ENCODE measurements around the gene PTPRB.
"Not testable (repeated sequence)": the region's sequence is repeated elsewhere in the genome, so short reads cannot be mapped to it uniquely, and the experiment has no call there.

PTPRB gene

GRCh38 chr12:70535896-70536374 lies 101.3 kb downstream of the PTPRB start:
- no peak for DNase-seq

GRCh38 chr12:70534466-70534865 lies 102.8 kb downstream of the PTPRB start:
- no peak for DNase-seq

DNA sequence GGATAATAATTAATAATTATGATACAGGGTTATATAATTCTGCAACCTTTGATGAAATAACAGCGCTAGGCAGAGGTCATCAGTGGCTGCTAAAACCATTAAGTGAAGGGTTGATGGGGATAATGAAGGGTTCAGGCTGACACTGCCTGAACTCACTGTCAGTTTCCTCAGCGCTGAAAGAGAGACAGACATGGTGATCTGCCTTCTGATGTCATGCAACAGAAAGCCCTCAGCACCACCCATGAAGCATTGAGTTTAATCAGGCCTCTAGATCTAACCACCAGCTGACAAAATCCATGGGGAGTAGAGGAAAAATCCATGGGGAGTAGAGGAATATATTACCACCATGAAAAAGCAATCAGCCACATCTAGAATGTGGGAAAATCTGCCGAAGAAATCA lies 107.6 kb downstream of the PTPRB start:
- DNase-seq, result no peak

DNA sequence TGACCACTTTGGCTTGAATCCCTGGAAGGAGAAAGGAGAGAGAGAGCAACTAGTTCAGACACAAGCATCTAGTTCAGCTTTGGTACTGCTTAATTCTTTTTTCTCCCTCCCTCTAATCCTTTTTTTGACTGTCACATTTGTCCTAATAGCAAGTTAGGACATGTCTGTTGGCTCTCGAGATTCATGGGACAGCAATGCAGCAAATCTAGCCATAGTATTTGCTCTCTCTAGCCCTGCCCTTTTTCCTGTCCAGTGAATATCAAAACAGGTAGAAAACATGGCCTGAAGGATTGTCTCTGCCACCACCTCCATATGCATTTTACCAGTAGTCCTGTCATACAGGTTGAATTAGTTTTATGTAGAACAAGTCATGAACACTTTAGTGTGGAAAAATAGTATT lies 116.4 kb downstream of the PTPRB start:
- no peak for DNase-seq

DNA sequence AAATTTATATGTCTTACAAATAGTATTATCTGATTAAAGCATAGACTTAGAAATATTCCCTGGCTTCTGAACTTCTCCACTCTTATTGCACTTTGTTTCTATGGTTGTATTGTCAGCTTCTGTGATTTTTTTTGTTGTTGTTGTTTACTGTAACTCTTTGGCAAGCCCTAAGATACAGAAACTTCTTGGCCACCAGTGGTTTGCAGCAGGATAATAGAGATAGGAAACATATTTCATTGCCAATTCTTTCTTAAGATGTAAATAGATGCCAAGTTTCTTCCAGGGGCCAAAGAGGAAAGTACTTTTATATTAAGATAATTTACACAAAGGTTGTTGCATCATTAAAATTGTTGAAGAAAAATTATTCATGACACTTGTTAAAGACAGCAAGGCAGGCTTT lies 123.8 kb downstream of the PTPRB start:
- no peak for DNase-seq

DNA sequence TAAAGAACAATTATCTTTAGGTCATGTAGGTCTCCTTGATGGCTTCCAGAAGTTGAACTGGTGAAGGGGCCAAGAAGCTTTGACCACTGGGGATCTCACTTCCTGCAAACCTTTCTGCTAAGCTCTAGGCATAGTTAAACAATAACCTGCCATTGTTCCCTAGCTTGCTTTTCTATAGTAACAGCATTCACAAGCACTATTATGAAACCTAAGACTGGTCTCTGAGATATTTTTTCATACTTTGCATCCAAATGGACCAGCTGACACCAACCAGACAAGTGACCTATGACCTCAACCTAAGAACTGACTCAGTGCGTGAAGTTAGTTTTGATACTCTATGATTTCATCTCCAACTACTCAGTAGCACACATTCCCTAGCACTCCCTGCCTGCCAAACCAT lies 129.1 kb downstream of the PTPRB start:
- DNase-seq, result no peak

- no peak for DNase-seq
Measured at GRCh38 chr12:70507442-70507841, 129.8 kb downstream of the PTPRB start.

DNA sequence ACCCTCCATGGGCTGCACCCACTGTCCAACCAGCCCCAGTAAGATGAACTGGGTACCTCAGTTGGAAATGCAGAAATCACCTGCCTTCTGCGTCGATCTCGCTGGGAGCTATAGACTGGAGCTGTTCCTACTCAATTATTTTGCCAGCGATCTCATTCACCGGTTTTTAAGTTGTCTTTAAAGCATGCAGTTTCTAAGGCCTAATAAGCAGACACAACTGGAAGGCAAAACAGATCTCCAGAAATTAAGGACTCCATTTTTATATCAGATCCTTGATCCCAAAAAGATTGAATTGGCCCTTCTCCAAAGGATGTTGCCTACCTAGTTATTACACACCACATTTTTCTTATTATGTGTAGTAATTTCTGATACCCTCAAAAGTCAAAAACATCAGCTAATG lies 139.7 kb downstream of the PTPRB start:
- DNase-seq, result no peak

GRCh38 chr12:70492904-70493303 lies 144.3 kb downstream of the PTPRB start:
- not testable (repeated sequence) for DNase-seq

- DNase-seq, result not testable (repeated sequence)
Measured at GRCh38 chr12:70490928-70491327, 146.3 kb downstream of the PTPRB start.

DNA sequence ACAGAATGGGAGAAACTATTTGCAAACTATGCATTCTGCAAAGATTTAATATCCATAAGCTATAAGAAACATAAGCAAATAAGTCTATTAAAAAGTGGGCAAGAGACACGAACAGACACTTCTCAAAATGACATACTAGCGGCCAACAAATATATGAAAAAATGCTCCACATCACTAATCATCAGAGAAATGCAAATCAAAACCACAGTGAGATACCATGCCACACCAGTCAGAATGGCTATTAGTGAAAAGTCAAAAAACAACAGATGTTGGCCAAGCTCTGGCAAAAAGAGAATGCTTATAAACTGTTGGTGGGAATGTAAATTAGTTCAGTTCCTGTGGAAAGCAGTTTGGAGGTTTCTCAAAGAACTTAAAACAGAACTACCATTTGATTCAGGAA lies 149.8 kb downstream of the PTPRB start:
- no peak for DNase-seq

DNA sequence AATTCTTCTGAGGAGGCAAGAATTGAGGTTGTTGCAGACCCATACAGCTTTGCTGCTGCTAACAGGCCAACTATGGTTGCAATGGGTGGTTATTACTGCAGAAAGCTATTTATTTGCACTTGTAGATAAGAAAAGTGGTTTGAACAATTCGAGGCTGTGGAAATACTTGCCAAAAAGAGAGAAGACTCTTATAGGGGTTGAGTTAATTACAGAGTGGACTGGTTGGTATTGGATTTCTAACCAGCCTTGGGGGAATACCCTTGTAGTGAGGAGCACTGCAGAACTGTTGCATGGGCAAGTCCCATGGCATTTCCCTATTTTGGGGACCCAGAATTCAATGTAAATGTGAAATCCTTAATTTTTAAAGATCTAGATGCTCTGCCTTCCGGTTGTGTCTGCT lies 150.6 kb downstream of the PTPRB start:
- DNase-seq, result no peak

- no peak for DNase-seq
Measured at GRCh38 chr12:70485704-70486103, 151.5 kb downstream of the PTPRB start.

- no peak for DNase-seq
Measured at GRCh38 chr12:70484464-70484863, 152.8 kb downstream of the PTPRB start.

GRCh38 chr12:70482764-70483163 lies 154.5 kb downstream of the PTPRB start:
- DNase-seq, result no peak

DNA sequence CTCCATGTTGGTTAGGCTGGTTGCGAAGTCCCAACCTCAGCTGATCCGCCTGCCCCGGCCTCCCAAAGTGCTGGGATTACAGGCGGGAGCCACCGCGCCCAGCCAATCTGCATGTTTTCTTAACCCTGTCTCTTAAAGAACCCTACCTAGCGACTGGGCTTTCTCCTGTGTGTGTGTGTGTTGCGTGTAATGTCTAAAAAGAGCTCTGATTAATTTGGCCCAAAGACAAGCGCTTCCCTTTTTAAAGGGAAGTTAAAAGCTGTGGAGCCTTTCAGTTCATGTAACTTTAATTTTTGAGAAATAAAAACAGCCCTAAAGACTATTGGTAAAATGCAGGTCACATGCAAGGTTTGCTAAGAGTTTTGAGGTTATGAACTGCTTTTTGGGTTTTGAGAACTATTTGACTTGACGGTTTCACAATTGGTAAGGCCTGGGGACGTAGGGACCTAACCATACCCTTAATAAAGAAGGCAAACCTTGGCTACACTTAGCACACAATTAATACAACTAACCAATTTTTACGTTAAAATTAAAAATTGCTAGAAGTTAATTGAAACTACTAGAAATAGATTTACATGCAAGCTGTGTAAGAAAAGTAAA lies 167.9 kb downstream of the PTPRB start:
- DNase-seq, result no peak

DNA sequence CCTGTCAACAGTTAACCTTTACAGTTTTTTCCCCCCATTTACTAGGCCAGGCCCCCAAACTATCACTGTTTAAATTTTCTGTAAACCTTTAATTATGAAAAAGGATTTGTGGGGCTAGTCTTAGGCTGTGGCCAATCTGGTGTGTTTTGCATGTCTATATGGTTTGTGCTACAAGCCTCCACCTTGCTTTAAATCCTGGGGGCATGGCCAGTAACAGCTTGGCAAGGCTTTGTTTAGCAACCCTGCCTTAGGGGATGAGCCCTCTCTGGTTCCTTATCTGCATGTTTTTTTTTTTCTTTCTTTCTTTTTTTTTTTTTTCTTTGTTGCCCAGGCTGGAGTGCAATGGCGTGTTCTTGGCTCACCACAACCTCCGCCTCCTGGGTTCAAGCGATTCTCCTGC lies 168.5 kb downstream of the PTPRB start:
- no peak for DNase-seq

- no peak for DNase-seq
Measured at GRCh38 chr12:70467918-70468733, 169.1 kb downstream of the PTPRB start.

GRCh38 chr12:70467476-70467875 lies 169.8 kb downstream of the PTPRB start:
- no peak for DNase-seq

- DNase-seq, result no peak
Measured at GRCh38 chr12:70466753-70467152, 170.5 kb downstream of the PTPRB start.

Data from GF-D8 (cell line).